ENCODE data around the gene PFN2.
"Not testable (repeated sequence)": the region's sequence is repeated elsewhere in the genome, so short reads cannot be mapped to it uniquely, and the experiment has no call there.

The PFN2 gene

GRCh38 chr3:149941946-149942345 is 28.7 kb downstream of the PFN2 start:
- DNase-seq (ENCODE audit: low read depth): no peak
- TF ChIP-seq, protein P1, sequence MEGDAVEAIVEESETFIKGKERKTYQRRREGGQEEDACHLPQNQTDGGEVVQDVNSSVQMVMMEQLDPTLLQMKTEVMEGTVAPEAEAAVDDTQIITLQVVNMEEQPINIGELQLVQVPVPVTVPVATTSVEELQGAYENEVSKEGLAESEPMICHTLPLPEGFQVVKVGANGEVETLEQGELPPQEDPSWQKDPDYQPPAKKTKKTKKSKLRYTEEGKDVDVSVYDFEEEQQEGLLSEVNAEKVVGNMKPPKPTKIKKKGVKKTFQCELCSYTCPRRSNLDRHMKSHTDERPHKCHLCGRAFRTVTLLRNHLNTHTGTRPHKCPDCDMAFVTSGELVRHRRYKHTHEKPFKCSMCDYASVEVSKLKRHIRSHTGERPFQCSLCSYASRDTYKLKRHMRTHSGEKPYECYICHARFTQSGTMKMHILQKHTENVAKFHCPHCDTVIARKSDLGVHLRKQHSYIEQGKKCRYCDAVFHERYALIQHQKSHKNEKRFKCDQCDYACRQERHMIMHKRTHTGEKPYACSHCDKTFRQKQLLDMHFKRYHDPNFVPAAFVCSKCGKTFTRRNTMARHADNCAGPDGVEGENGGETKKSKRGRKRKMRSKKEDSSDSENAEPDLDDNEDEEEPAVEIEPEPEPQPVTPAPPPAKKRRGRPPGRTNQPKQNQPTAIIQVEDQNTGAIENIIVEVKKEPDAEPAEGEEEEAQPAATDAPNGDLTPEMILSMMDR (IDR thresholded peaks at IDR 0.05; ENCODE audit: low read length, missing control alignments): no peak
- no peak overlapping the region for H3K4me3 ChIP-seq (replicated peaks; ENCODE audit: low read depth, low read length)

DNA sequence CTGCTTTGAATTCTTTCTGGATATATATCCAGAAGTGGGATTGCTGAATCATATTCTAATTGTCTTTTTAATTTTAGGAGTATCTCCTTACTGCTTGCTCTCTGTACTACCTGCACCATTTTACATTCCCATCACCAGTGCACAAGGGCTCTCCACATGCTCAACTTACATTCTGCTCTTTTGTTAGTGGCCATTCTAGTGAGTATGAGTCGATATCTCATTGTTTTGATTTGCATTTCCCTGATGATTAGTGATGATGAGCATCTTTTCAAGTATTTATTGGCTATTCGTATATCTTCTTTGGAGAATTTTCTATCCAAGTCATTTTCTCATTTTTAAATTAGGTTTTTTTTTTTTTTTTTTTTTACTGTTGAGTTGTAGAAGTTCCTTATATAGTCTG is 29.5 kb downstream of the PFN2 start:
- TF ChIP-seq, protein P1 (IDR thresholded peaks at IDR 0.05; ENCODE audit: low read length, missing control alignments): no peak
- no peak overlapping the region for H3K4me3 ChIP-seq (replicated peaks; ENCODE audit: low read depth, low read length)
- no peak for DNase-seq (ENCODE audit: low read depth)

GRCh38 chr3:149938392-149939055 is 32.2 kb downstream of the PFN2 start:
- not testable (repeated sequence) for H3K4me3 ChIP-seq (replicated peaks; ENCODE audit: low read depth, low read length)

GRCh38 chr3:149936812-149937230 is 33.9 kb downstream of the PFN2 start:
- DNase-seq (ENCODE audit: low read depth): peak; percentile 74
- no peak overlapping the region for H3K4me3 ChIP-seq (replicated peaks; ENCODE audit: low read depth, low read length)
- TF ChIP-seq, protein P1 (IDR thresholded peaks at IDR 0.05; ENCODE audit: low read length, missing control alignments): peak; percentile 91

More at GRCh38 chr3:149938392-149939055, 32.2 kb downstream of the PFN2 start:
- DNase-seq (ENCODE audit: low read depth): peak; percentile 29

GRCh38 chr3:149934524-149934923 is 36.2 kb downstream of the PFN2 start:
- no peak overlapping the region for H3K4me3 ChIP-seq (replicated peaks; ENCODE audit: low read depth, low read length)
- TF ChIP-seq, protein P1 (IDR thresholded peaks at IDR 0.05; ENCODE audit: low read length, missing control alignments): no peak
- DNase-seq (ENCODE audit: low read depth): peak; percentile 86

- no peak overlapping the region for H3K4me3 ChIP-seq (replicated peaks; ENCODE audit: low read depth, low read length)
- TF ChIP-seq, protein P1 (IDR thresholded peaks at IDR 0.05; ENCODE audit: low read length, missing control alignments): no peak
- no peak for DNase-seq (ENCODE audit: low read depth)
Observed at GRCh38 chr3:149933858-149934257, 36.8 kb downstream of the PFN2 start.

- TF ChIP-seq, protein P1 (IDR thresholded peaks at IDR 0.05; ENCODE audit: low read length, missing control alignments): no peak
- H3K4me3 ChIP-seq (replicated peaks; ENCODE audit: low read depth, low read length): no peak overlapping the region
- DNase-seq (ENCODE audit: low read depth): no peak
Observed at GRCh38 chr3:149933008-149933407, 37.7 kb downstream of the PFN2 start.

Measured in fibroblast of pulmonary artery (primary cell).